ENCODE measurements around the gene ELF4.
A peak's percentile ranks its signal among the peaks of the same experiment; 100 is the strongest.

- TF ChIP-seq DNMT1 (IDR thresholded peaks at IDR 0.05): no peak
- no peak for TF ChIP-seq POLR2AphosphoS5 (IDR thresholded peaks at IDR 0.05; ENCODE audit: control insufficient read depth, insufficient read depth, low read depth, low read length)
- TF ChIP-seq REST (IDR thresholded peaks at IDR 0.05; ENCODE audit: borderline replicate concordance): peak; percentile 65
- no peak for TF ChIP-seq REST (CRISPR knock-in tag; IDR thresholded peaks at IDR 0.05; ENCODE audit: low read depth)
- peak; percentile 69 to 78 (median 70) for TF ChIP-seq CTCF (IDR thresholded peaks at IDR 0.05 in 2 of 3, conservative IDR thresholded peaks at IDR 0.05 in 1 of 3; ENCODE audit: insufficient read depth in 2 of 3, low read depth in 1 of 3, low read length in 3 of 3)
Measured at GRCh38 chrX:130028196-130028595, 82.1 kb downstream of the ELF4 start.

Measured in K562 (cell line).